GM12892 (cell line): ENCODE results near the gene ARHGAP10.

ENCODE experiments used
- POLR2A ChIP-seq: IDR thresholded peaks from 2 replicates; pipeline ENCODE4 v1.6.1; 2011; ENCODE audit warnings: low read depth, low read length, control low read depth
- POLR2AphosphoS5 ChIP-seq: IDR thresholded peaks from 2 replicates; pipeline ENCODE4 v1.6.1; 2011; ENCODE audit warnings: low read depth, low read length, control low read depth

DNA sequence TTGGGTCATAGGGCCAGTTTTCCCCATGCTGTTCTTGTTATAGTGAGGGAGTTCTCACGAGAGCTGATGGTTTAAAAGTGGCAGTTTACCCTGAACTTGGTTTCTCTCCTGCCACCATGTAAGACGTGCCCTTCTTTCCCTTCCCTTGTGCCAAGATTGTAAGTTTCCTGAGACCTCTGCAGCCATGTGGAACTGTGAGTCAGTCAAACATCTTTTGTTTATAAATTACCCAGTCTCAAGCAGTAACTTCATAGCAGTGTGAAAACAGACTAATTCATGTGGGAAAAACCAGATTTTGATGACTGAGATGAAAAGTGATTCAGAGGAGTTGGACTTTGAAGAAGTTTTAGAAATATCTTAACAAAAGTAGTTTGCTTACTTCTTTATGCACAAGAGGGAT, 101.4 kb downstream of the ARHGAP10 start:
- TF ChIP-seq POLR2AphosphoS5 (no peak), POLR2A (no peak)
